Osteoblast (primary cell): ENCODE results near the gene CCDC102B. TPM values are rescaled to one million over a fixed set of nuclear protein-coding genes. Genes with fewer than 3 reads are reported as not detected.
A peak's percentile ranks its signal among the peaks of the same experiment; 100 is the strongest.

ENCODE experiments used
- DNase-seq: peaks from one replicate; pipeline ENCODE4 v3.0.0; 2011; ENCODE audit warnings: low spot score, mixed read lengths; ENCODE audit not compliant: insufficient read length; ENCODE audit errors: missing footprints
- H2AFZ ChIP-seq: 2 replicates; pipeline ENCODE4 v1.6.0; 2011; ENCODE audit warnings: mild to moderate bottlenecking, low read length
- H3K27ac ChIP-seq: 2 replicates; pipeline ENCODE4 v1.5.1; 2011; ENCODE audit warnings: mild to moderate bottlenecking, low read depth, low read length, moderate library complexity
- H3K27me3 ChIP-seq: 2 replicates; pipeline ENCODE4 v1.6.0; 2012; ENCODE audit warnings: mild to moderate bottlenecking, control low read depth, inconsistent platforms, low read length, moderate library complexity; ENCODE audit not compliant: insufficient read depth
- H3K36me3 ChIP-seq: 2 replicates; pipeline ENCODE4 v1.5.1; 2011; ENCODE audit warnings: mild to moderate bottlenecking, low read length, control low read depth, moderate library complexity; ENCODE audit not compliant: insufficient read depth
- H3K4me1 ChIP-seq: 2 replicates; pipeline ENCODE4 v1.5.1; 2011; ENCODE audit warnings: mild to moderate bottlenecking, low read length, control low read depth, moderate library complexity; ENCODE audit not compliant: insufficient read depth
- H3K4me2 ChIP-seq: 2 replicates; pipeline ENCODE4 v1.6.0; 2011; ENCODE audit warnings: mild to moderate bottlenecking, low read length; ENCODE audit not compliant: insufficient read depth
- H3K4me3 ChIP-seq: fragments of 200-600 bp; sonication (generic); 3 replicates; pipeline ENCODE4 v1.5.1; 2012; ENCODE audit warnings: mild to moderate bottlenecking, low read length, inconsistent platforms; ENCODE audit not compliant: insufficient read depth
- H3K79me2 ChIP-seq: 2 replicates; pipeline ENCODE4 v1.6.0; 2012; ENCODE audit warnings: mild to moderate bottlenecking, low read length, control low read depth, inconsistent platforms; ENCODE audit not compliant: insufficient read depth
- H3K9me3 ChIP-seq: 2 replicates; pipeline ENCODE4 v1.5.1; 2011; ENCODE audit warnings: low read depth, low read length, control low read depth
- H4K20me1 ChIP-seq: 2 replicates; pipeline ENCODE4 v1.6.0; 2012; ENCODE audit warnings: mild to moderate bottlenecking, low read length, control low read depth; ENCODE audit not compliant: insufficient read depth
- CTCF ChIP-seq: IDR thresholded peaks from 2 replicates; pipeline ENCODE4 v1.5.1; 2011; ENCODE audit warnings: mild to moderate bottlenecking, low read depth, low read length, moderate library complexity; ENCODE audit errors: extremely low read depth
- small RNA-seq: library from RNA; depleted of rRNA; stranded (forward); fragments of <200 nt; gene quantifications from one replicate; pipeline ENCODE3, GENCODE V24; 2012
- total RNA-seq: library from RNA; depleted of rRNA; stranded (reverse); fragments of >200 nt; gene quantifications from 2 replicates; pipeline ENCODE4 v1.2.3, GENCODE V29; 2012

CCDC102B gene
- total RNA-seq, 1 donor, result 9.4 TPM

GRCh38 chr18:69085951-69086350 lies 288.1 kb downstream of the CCDC102B start:
- H3K4me3 ChIP-seq, result no peak overlapping the region
- H4K20me1 ChIP-seq, result no peaks in the 10 kb centered on the region
- H3K79me2 ChIP-seq, result no peaks in the 10 kb centered on the region
- H3K4me2 ChIP-seq, result no peak overlapping the region
- no peak for DNase-seq
- H3K27me3 ChIP-seq, result no peaks in the 10 kb centered on the region
- no peak for TF ChIP-seq CTCF
- H3K27ac ChIP-seq, result no peak overlapping the region
- no peak overlapping the region for H2AFZ ChIP-seq
- H3K9me3 ChIP-seq, result no peaks in the 10 kb centered on the region
- no peaks in the 10 kb centered on the region for H3K36me3 ChIP-seq
- no peaks in the 10 kb centered on the region for H3K4me1 ChIP-seq

- Histone ChIP-seq H4K20me1 (no peaks in the 10 kb centered on the region), H3K4me2 (no peak overlapping the region), H3K9me3 (no peaks in the 10 kb centered on the region), H3K27me3 (no peaks in the 10 kb centered on the region), H3K79me2 (no peaks in the 10 kb centered on the region), H3K36me3 (no peaks in the 10 kb centered on the region), H3K27ac (no peak overlapping the region), H3K4me3 (no peak overlapping the region), H2AFZ (no peak overlapping the region), H3K4me1 (no peaks in the 10 kb centered on the region)
- TF ChIP-seq CTCF, result no peak
- no peak for DNase-seq
Measured at GRCh38 chr18:69088973-69089372, 291.1 kb downstream of the CCDC102B start.

GRCh38 chr18:69097349-69097748 lies 299.5 kb downstream of the CCDC102B start:
- no peaks in the 10 kb centered on the region for H3K36me3 ChIP-seq
- H3K4me1 ChIP-seq, result no peaks in the 10 kb centered on the region
- no peak overlapping the region for H3K27ac ChIP-seq
- H4K20me1 ChIP-seq, result no peaks in the 10 kb centered on the region
- no peak for DNase-seq
- H2AFZ ChIP-seq, result no peak overlapping the region
- no peak overlapping the region for H3K4me2 ChIP-seq
- no peaks in the 10 kb centered on the region for H3K27me3 ChIP-seq
- H3K4me3 ChIP-seq, result no peak overlapping the region
- H3K79me2 ChIP-seq, result no peaks in the 10 kb centered on the region
- TF ChIP-seq CTCF, result no peak
- no peaks in the 10 kb centered on the region for H3K9me3 ChIP-seq

- Histone ChIP-seq H3K4me2 (no peak overlapping the region), H3K4me1 (no peaks in the 10 kb centered on the region), H3K27ac (no peak overlapping the region), H3K27me3 (no peaks in the 10 kb centered on the region), H3K79me2 (no peaks in the 10 kb centered on the region), H3K4me3 (no peak overlapping the region), H2AFZ (no peak overlapping the region), H3K9me3 (no peaks in the 10 kb centered on the region), H3K36me3 (no peaks in the 10 kb centered on the region), H4K20me1 (no peaks in the 10 kb centered on the region)
- no peak for TF ChIP-seq CTCF
- no peak for DNase-seq
Measured at GRCh38 chr18:69102959-69103358, 305.1 kb downstream of the CCDC102B start.

Small RNAs within 50 kb of the gene (small RNA-seq; reads per million reads assigned to genes)
- gene RNU6-39P, result 0.97 reads per million, percentile 25 among the genes with 10 or more reads in this experiment

Other genes starting within 250 kb of the CCDC102B start
- gene TMX3, start 83.0 kb upstream of the CCDC102B start, total RNA-seq, result 81.6 and 94.5 TPM in 2 replicates